Measurements from ENCODE around the gene DAPK2.
"Not testable (repeated sequence)": the region's sequence is repeated elsewhere in the genome, so short reads cannot be mapped to it uniquely, and the experiment has no call there.

Gene DAPK2

DNA sequence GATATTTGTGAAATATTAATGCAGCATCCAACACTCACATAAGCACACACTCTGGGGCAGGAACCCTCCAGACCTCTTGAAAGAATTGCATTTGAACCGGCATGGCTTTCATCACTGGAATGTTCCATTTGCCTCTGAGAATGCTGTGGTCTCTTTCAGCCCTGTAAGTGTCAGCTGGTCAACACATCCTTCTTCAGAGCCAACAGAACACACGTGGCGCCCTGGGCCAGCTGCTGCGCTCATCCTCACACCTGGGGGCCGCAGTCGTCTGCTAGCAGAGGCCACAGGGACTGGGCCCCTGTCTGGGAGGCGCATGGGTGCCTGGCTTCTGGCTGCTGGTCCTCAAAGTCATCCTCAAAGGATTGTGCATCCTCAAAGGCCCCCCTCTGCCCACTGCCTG lies 141.2 kb downstream of the DAPK2 start:
- TF ChIP-seq, protein P1, sequence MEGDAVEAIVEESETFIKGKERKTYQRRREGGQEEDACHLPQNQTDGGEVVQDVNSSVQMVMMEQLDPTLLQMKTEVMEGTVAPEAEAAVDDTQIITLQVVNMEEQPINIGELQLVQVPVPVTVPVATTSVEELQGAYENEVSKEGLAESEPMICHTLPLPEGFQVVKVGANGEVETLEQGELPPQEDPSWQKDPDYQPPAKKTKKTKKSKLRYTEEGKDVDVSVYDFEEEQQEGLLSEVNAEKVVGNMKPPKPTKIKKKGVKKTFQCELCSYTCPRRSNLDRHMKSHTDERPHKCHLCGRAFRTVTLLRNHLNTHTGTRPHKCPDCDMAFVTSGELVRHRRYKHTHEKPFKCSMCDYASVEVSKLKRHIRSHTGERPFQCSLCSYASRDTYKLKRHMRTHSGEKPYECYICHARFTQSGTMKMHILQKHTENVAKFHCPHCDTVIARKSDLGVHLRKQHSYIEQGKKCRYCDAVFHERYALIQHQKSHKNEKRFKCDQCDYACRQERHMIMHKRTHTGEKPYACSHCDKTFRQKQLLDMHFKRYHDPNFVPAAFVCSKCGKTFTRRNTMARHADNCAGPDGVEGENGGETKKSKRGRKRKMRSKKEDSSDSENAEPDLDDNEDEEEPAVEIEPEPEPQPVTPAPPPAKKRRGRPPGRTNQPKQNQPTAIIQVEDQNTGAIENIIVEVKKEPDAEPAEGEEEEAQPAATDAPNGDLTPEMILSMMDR (IDR thresholded peaks at IDR 0.05; ENCODE audit: low read length, missing control alignments) = no peak
- no peak for DNase-seq (ENCODE audit: low read depth)
- H3K4me3 ChIP-seq (replicated peaks; ENCODE audit: low read depth, low read length) = no peak overlapping the region

DNA sequence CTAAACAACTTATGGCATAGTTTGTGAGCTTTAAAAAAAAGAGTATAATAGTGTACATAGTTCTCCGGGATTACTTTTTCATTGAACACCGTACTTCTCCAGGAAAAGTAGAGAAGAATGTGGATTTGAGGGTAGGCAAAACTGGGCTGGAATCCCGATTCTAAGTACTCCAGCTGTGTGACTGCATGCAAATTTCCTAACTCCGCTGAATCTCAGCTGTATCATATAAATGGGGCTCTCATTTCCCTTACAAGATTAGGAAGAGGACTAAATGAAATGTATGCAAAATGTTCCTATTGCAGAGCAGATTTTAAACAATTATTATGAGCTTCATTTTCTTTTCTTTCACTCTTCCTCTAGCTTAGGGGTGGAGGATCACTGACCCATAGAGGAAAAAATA lies 142.2 kb downstream of the DAPK2 start:
- DNase-seq (ENCODE audit: low read depth) = no peak
- TF ChIP-seq, protein P1 (IDR thresholded peaks at IDR 0.05; ENCODE audit: low read length, missing control alignments) = no peak
- no peak overlapping the region for H3K4me3 ChIP-seq (replicated peaks; ENCODE audit: low read depth, low read length)

DNA sequence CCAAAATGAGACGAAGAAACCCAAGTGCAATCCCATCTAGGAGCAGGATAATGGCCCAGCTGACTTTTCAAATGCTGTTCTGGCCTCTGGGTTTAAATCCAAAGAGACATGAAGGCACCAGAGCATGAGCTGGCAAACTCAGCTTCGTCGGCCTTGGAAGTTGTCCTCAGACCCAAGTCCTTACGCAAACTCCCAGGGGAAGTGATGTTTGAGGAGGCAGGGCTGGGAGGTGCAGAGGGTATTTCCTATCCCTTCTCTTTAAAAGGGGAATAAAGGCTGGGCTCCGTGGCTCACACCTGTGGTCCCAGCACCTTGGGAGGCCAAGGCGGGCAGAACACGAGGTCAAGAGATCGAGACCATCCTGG lies 143.6 kb downstream of the DAPK2 start:
- H3K4me3 ChIP-seq (replicated peaks; ENCODE audit: low read depth, low read length) = no peak overlapping the region
- TF ChIP-seq, protein P1 (IDR thresholded peaks at IDR 0.05; ENCODE audit: low read length, missing control alignments) = no peak
- DNase-seq (ENCODE audit: low read depth) = no peak

DNA sequence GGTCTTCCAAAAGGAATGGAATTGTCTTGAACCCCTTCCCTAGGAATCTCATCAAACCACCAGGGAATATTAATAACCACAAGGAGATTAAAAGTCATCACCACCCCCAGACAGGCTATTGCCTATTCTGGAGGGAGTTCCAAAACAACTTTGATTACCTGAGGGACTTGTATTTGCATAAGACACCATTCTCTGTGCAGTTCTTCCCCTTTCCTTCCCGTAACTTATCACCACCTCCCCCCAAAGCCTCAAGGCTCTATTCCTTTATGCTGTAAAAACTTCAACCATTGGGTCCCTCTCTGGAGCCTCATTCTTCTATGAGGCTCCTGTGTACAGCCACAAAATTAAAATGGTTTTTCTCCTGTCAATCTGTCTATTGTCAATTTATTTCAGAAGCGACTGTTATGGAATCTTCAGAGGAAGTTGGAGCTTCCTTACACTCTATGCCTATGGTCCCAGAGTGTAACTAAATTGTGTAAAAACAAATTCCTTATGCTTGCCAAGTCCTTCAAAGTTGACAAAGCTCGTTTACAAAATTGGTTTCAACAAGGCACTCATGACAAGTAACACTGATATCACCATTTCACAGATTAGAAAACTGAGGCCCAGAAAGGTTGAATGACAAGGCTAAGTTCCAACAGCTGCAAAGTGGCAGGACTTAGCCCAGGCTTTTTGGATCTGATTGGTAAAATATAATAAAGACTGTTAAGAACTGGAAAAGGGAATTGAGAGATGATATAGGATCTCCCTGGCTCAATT lies 144.2 kb downstream of the DAPK2 start:
- H3K4me3 ChIP-seq (replicated peaks; ENCODE audit: low read depth, low read length) = no peak overlapping the region
- DNase-seq (ENCODE audit: low read depth) = no peak
- TF ChIP-seq, protein P1 (IDR thresholded peaks at IDR 0.05; ENCODE audit: low read length, missing control alignments) = no peak

DNA sequence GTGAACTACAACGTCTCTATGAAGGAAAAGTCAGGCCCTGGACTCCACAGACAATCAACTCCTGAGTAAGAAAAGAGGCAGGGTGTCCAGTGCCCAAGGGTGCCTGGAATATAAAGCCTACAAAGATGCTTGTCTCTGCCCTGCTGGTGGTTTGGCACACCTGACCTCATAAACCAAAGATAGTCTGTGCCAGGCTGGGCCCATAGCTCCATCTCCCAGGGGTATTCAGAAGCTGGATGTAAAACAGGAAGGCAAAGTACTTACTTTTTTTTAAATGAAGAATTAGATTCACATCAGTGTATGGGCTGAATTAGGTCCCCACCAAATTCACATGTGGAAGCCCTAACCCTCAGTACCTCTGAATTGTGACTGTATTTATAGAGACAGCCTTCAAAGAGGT lies 146.0 kb downstream of the DAPK2 start:
- no peak overlapping the region for H3K4me3 ChIP-seq (replicated peaks; ENCODE audit: low read depth, low read length)
- TF ChIP-seq, protein P1 (IDR thresholded peaks at IDR 0.05; ENCODE audit: low read length, missing control alignments) = no peak
- no peak for DNase-seq (ENCODE audit: low read depth)

DNA sequence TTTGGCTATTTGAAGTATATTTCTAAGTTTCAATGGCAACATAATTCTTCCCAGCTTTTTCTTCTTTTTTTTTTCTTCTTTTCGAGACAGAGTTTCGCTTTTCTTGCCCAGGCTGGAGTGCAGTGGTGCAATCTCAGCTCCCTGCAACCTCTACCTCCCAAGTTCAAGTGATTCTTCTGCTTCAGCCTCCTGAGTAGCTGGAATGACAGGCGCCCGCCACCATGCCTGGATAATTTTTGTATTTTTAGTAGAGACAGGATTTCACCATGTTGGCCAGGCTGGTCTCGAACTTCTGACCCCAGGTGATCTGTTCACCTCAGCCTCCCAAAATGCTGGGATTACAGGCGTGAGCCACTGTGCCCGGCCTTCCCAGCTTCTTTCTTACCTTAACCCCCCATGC lies 146.7 kb downstream of the DAPK2 start:
- not testable (repeated sequence) for H3K4me3 ChIP-seq (replicated peaks; ENCODE audit: low read depth, low read length); DNase-seq (ENCODE audit: low read depth)

DNA sequence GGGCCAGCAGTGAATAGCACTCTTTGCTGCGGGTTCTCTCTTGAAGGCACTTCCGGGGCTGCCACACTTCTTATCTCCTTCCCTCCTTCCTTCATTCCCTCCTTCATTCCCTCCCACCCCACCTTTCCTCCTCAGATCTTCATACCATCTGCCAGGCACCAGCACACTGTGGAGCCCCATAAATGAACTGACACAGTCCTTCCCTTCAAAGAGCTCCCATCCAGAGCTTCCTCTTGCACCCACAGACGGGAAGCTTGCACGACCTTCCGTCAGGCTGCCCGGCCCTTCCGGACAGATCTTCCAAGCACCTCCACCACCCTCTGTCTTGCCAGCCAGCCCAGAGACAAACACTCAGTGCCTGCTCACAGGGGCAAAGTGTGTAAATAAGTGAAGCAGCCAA lies 147.1 kb downstream of the DAPK2 start:
- TF ChIP-seq, protein P1 (IDR thresholded peaks at IDR 0.05; ENCODE audit: low read length, missing control alignments) = no peak
- no peak for DNase-seq (ENCODE audit: low read depth)
- no peak overlapping the region for H3K4me3 ChIP-seq (replicated peaks; ENCODE audit: low read depth, low read length)
